Chondrocyte (in vitro differentiated cells): ENCODE data around the gene MAP3K7. TPM values are rescaled to one million over a fixed set of nuclear protein-coding genes. Genes with fewer than 3 reads are reported as not detected.

Experiments used
- DNase-seq: peaks from one replicate; pipeline ENCODE4 v3.0.0; 2021; ENCODE audit warnings: mixed read lengths, low spot score
- H3K27ac Mint-ChIP-seq: one replicate; pipeline ENCODE4 v1.8.0; 2021; ENCODE audit warnings: mild to moderate bottlenecking, moderate library complexity, mixed read lengths; ENCODE audit not compliant: unreplicated experiment
- H3K27me3 Mint-ChIP-seq: 2 replicates; pipeline ENCODE4 v1.8.0; 2021; ENCODE audit warnings: low read depth, mixed read lengths
- H3K36me3 Mint-ChIP-seq: 2 replicates; pipeline ENCODE4 v1.8.0; 2021; ENCODE audit warnings: low read depth, mixed read lengths
- H3K4me1 Mint-ChIP-seq: 2 replicates; pipeline ENCODE4 v1.8.0; 2021; ENCODE audit warnings: low read depth, mild to moderate bottlenecking, mixed read lengths
- H3K4me3 Mint-ChIP-seq: one replicate; pipeline ENCODE4 v1.8.0; 2021; ENCODE audit warnings: mild to moderate bottlenecking, moderate library complexity, mixed read lengths; ENCODE audit not compliant: unreplicated experiment
- H3K9me3 Mint-ChIP-seq: 2 replicates; pipeline ENCODE4 v1.8.0; 2021; ENCODE audit warnings: low read depth, mixed read lengths
- CTCF ChIP-seq: fragments of 200-600 bp; sonication (generic); IDR thresholded peaks from 2 replicates; pipeline ENCODE4 v1.5.0; 2021; ENCODE audit warnings: antibody characterized with exemption, mild to moderate bottlenecking, moderate library complexity
- total RNA-seq: library from RNA; stranded (reverse); gene quantifications from 3 replicates; pipeline ENCODE4 v1.2.1, GENCODE V29; 2021

MAP3K7 gene
- total RNA-seq, 1 donor from 2014 or later, result 25.2 TPM

GRCh38 chr6:90525421-90525820, 61.5 kb downstream of the MAP3K7 start:
- DNase-seq, result no peak
- no peak for TF ChIP-seq CTCF
- Mint-ChIP-seq H3K4me3 (no peak overlapping the region), H3K36me3 (peaks cover 12% of the 10 kb centered on the region), H3K4me1 (no peaks in the 10 kb centered on the region), H3K27ac (no peak overlapping the region), H3K9me3 (no peaks in the 10 kb centered on the region), H3K27me3 (no peaks in the 10 kb centered on the region)

- no peak for DNase-seq
- no peaks in the 10 kb centered on the region for H3K27me3 Mint-ChIP-seq
- no peak overlapping the region for H3K4me3 Mint-ChIP-seq
- no peak overlapping the region for H3K27ac Mint-ChIP-seq
- peaks cover 13% of the 10 kb centered on the region for H3K36me3 Mint-ChIP-seq
- H3K4me1 Mint-ChIP-seq, result no peaks in the 10 kb centered on the region
- H3K9me3 Mint-ChIP-seq, result no peaks in the 10 kb centered on the region
- no peak for TF ChIP-seq CTCF
Measured at GRCh38 chr6:90523779-90524310, 63.0 kb downstream of the MAP3K7 start.

GRCh38 chr6:90521955-90522354, 64.9 kb downstream of the MAP3K7 start:
- TF ChIP-seq CTCF, result no peak
- H3K36me3 Mint-ChIP-seq, result peaks cover 10% of the 10 kb centered on the region
- H3K27ac Mint-ChIP-seq, result no peak overlapping the region
- H3K27me3 Mint-ChIP-seq, result no peaks in the 10 kb centered on the region
- no peaks in the 10 kb centered on the region for H3K9me3 Mint-ChIP-seq
- H3K4me3 Mint-ChIP-seq, result no peak overlapping the region
- no peak for DNase-seq
- H3K4me1 Mint-ChIP-seq, result no peaks in the 10 kb centered on the region

GRCh38 chr6:90516074-90516660, 70.7 kb downstream of the MAP3K7 start:
- no peak for DNase-seq

GRCh38 chr6:90514496-90514895, 72.4 kb downstream of the MAP3K7 start:
- DNase-seq, result no peak
- no peaks in the 10 kb centered on the region for H3K27me3 Mint-ChIP-seq
- no peak overlapping the region for H3K4me3 Mint-ChIP-seq
- TF ChIP-seq CTCF, result no peak
- no peaks in the 10 kb centered on the region for H3K9me3 Mint-ChIP-seq
- peaks cover 4% of the 10 kb centered on the region for H3K4me1 Mint-ChIP-seq
- peaks cover 22% of the 10 kb centered on the region for H3K36me3 Mint-ChIP-seq
- no peak overlapping the region for H3K27ac Mint-ChIP-seq

More at GRCh38 chr6:90516074-90516660, 70.7 kb downstream of the MAP3K7 start:
- H3K4me3 Mint-ChIP-seq, result no peak overlapping the region
- TF ChIP-seq CTCF, result no peak
- peaks cover 4% of the 10 kb centered on the region for H3K4me1 Mint-ChIP-seq
- peaks cover 25% of the 10 kb centered on the region for H3K36me3 Mint-ChIP-seq
- H3K27me3 Mint-ChIP-seq, result no peaks in the 10 kb centered on the region
- no peaks in the 10 kb centered on the region for H3K9me3 Mint-ChIP-seq
- H3K27ac Mint-ChIP-seq, result no peak overlapping the region
